A549 (cell line): ENCODE results near the gene GNAT3. TPM values are rescaled to one million over a fixed set of nuclear protein-coding genes. Genes with fewer than 3 reads are reported as not detected.

Experiments used
- ATAC-seq, 2 experiments: fragments of 200-7000 bp in 1 of 2; fragments of >200 bp in 1 of 2; cut with Nextera tagmentation in 1 of 2; cut with Tn5 transposase in 1 of 2; 3 replicates each; pipeline versions ENCODE4 v1.8.0 to v1.9.1; 2018 to 2020; ENCODE audit warnings: mild to moderate bottlenecking in 1 of 2, moderate library complexity in 1 of 2
- CTCF ChIA-PET: fragments of 300-600 bp; sonication (Branson Sonifier 250); formaldehyde crosslinking; extraction: SDS; loops from one replicate; lab custom pipeline; 2021; ENCODE audit warnings: antibody characterized with exemption, inconsistent platforms; lab: Yijun Ruan, JAX
- POLR2A ChIA-PET: fragments of 350-600 bp; formaldehyde crosslinking; extraction: SDS; loops from one replicate; lab custom pipeline; 2021; ENCODE audit warnings: antibody characterized with exemption, inconsistent platforms; lab: Yijun Ruan, JAX
- DNase-seq, 2 experiments: peaks; one replicate each; pipeline versions ENCODE4 v3.0.0 to v3.0.0-alpha.2; 2011 to 2016; ENCODE audit warnings: low read depth in 1 of 2, low spot score in 1 of 2
- FAIRE-seq: peaks from 2 replicates; lab custom pipeline; 2011; peaks lifted over from hg19 to GRCh38; lab: Jason Lieb, UNC
- H3K27ac ChIP-seq, 2 experiments: fragments of >200 bp; sonication (Bioruptor Twin); formaldehyde crosslinking; 3 replicates each; pipeline ENCODE4 v1.5.1; 2016 to 2017
- H3K4me1 ChIP-seq: fragments of >200 bp; sonication (Bioruptor Twin); formaldehyde crosslinking; 3 replicates; pipeline ENCODE4 v1.6.1; 2016
- H3K4me2 ChIP-seq: fragments of >200 bp; sonication (Bioruptor Twin); formaldehyde crosslinking; 3 replicates; pipeline ENCODE4 v1.6.1; 2016
- H3K4me3 ChIP-seq: fragments of >200 bp; sonication (Bioruptor Twin); formaldehyde crosslinking; 3 replicates; pipeline ENCODE4 v1.5.1; 2016
- H3K9me3 ChIP-seq: fragments of >200 bp; sonication (Bioruptor Twin); formaldehyde crosslinking; 3 replicates; pipeline ENCODE4 v1.6.1; 2016
- BCL3 ChIP-seq: fragments of >200 bp; sonication (Bioruptor Twin); formaldehyde crosslinking; IDR thresholded peaks from 3 replicates; pipeline ENCODE4 v1.6.1; 2016
- BHLHE40 ChIP-seq: IDR thresholded peaks from 2 replicates; pipeline ENCODE4 v1.6.1; 2012; ENCODE audit warnings: low read depth, low read length, inconsistent platforms
- CBX2 ChIP-seq: fragments of 200-600 bp; sonication (generic); IDR thresholded peaks from 2 replicates; pipeline ENCODE4 v1.6.1; 2016; ENCODE audit warnings: low read depth, mild to moderate bottlenecking, borderline replicate concordance
- CEBPB ChIP-seq, 2 experiments: fragments of >200 bp in 1 of 2; sonication (Bioruptor Twin) in 1 of 2; formaldehyde crosslinking in 1 of 2; IDR thresholded peaks; 2 replicates each; pipeline ENCODE4 v1.6.1; 2012 to 2016
- EHF ChIP-seq: fragments of 250-450 bp; sonication (Bioruptor Pico); IDR thresholded peaks from 2 replicates; pipeline ENCODE4 v1.5.0; 2020; ENCODE audit warnings: mild to moderate bottlenecking
- EHMT2 ChIP-seq: fragments of 200-600 bp; sonication (generic); IDR thresholded peaks from 2 replicates; pipeline ENCODE4 v1.6.1; 2016; ENCODE audit warnings: antibody characterized with exemption, low read depth, mild to moderate bottlenecking, moderate library complexity
- FOSL2 ChIP-seq, 2 experiments: fragments of 450-650 bp in 1 of 2; fragments of >200 bp in 1 of 2; sonication (Bioruptor Twin) in 1 of 2; formaldehyde crosslinking; IDR thresholded peaks; 2 replicates each; pipeline versions ENCODE4 v1.5.0 to v1.6.1; 2016 to 2020; ENCODE audit warnings: mild to moderate bottlenecking in 1 of 2, moderate library complexity in 1 of 2
- FOXS1 ChIP-seq: fragments of 250-450 bp; sonication (Bioruptor Pico); IDR thresholded peaks from 2 replicates; pipeline ENCODE4 v1.5.0; 2020; ENCODE audit warnings: mild to moderate bottlenecking, moderate library complexity
- GATA3 ChIP-seq: IDR thresholded peaks from 2 replicates; pipeline ENCODE4 v1.6.1; 2012; ENCODE audit warnings: borderline replicate concordance
- HDAC2 ChIP-seq: fragments of 200-600 bp; sonication (generic); IDR thresholded peaks from 2 replicates; pipeline ENCODE4 v1.6.1; 2016
- HEYL ChIP-seq: fragments of 250-450 bp; sonication (Bioruptor Pico); IDR thresholded peaks from 2 replicates; pipeline ENCODE4 v1.8.0; 2021; ENCODE audit warnings: mild to moderate bottlenecking, moderate library complexity
- JUN ChIP-seq, 2 experiments: fragments of >200 bp; sonication (Bioruptor Twin); formaldehyde crosslinking; IDR thresholded peaks; 2 replicates in 1 of 2; 3 replicates in 1 of 2; pipeline ENCODE4 v1.6.1; 2016 to 2017
- KDM5A ChIP-seq: fragments of 200-600 bp; sonication (generic); IDR thresholded peaks from 2 replicates; pipeline ENCODE4 v1.6.1; 2016; ENCODE audit warnings: antibody characterized with exemption, mild to moderate bottlenecking
- MYC ChIP-seq: IDR thresholded peaks from 2 replicates; pipeline ENCODE4 v1.6.1; 2012; ENCODE audit warnings: mild to moderate bottlenecking, inconsistent platforms, low read length, improper control_type of control experiment, borderline replicate concordance
- NR3C1 ChIP-seq: fragments of >200 bp; sonication (Bioruptor Twin); formaldehyde crosslinking; IDR thresholded peaks from 3 replicates; pipeline ENCODE4 v1.6.1; 2017
- PBX3 ChIP-seq: IDR thresholded peaks from 2 replicates; pipeline ENCODE4 v1.6.1; 2012
- POLR2A ChIP-seq: IDR thresholded peaks from 2 replicates; pipeline ENCODE4 v1.6.1; 2012; ENCODE audit warnings: mild to moderate bottlenecking, low read length
- POLR2AphosphoS2 ChIP-seq: conservative IDR thresholded peaks from 2 replicates; pipeline ENCODE4 v1.6.1; 2012; ENCODE audit warnings: low read length, improper control_type of control experiment, inconsistent platforms
- RAD21 ChIP-seq, 2 experiments: fragments of >200 bp in 1 of 2; sonication (Bioruptor Twin) in 1 of 2; formaldehyde crosslinking in 1 of 2; IDR thresholded peaks in 1 of 2; conservative IDR thresholded peaks in 1 of 2; 2 replicates in 1 of 2; 3 replicates in 1 of 2; pipeline ENCODE4 v1.6.1; 2012 to 2018; ENCODE audit warnings: inconsistent platforms in 1 of 2
- RARB ChIP-seq: fragments of 250-450 bp; sonication (Bioruptor Pico); IDR thresholded peaks from 2 replicates; pipeline ENCODE4 v1.8.0; 2021; ENCODE audit warnings: mild to moderate bottlenecking, moderate library complexity
- RCOR1 ChIP-seq: fragments of 150-350 bp; IDR thresholded peaks from 2 replicates; pipeline ENCODE4 v1.6.1; 2014; ENCODE audit warnings: antibody characterized with exemption, low read length, low read depth
- RNF2 ChIP-seq: fragments of 200-600 bp; sonication (generic); IDR thresholded peaks from 2 replicates; pipeline ENCODE4 v1.6.1; 2016; ENCODE audit warnings: low read depth, mild to moderate bottlenecking, antibody characterized with exemption, moderate library complexity, borderline replicate concordance
- SMC3 ChIP-seq: fragments of >200 bp; sonication (Bioruptor Twin); formaldehyde crosslinking; IDR thresholded peaks from 3 replicates; pipeline ENCODE4 v1.6.1; 2018; ENCODE audit warnings: inconsistent platforms
- SREBF2 ChIP-seq: fragments of 450-650 bp; IDR thresholded peaks from 2 replicates; pipeline ENCODE4 v1.6.1; 2014; ENCODE audit warnings: mild to moderate bottlenecking, moderate library complexity
- USF2 ChIP-seq: fragments of 450-650 bp; IDR thresholded peaks from 2 replicates; pipeline ENCODE4 v1.6.1; 2014; ENCODE audit warnings: antibody characterized with exemption
- ZC3H11A ChIP-seq: fragments of 450-650 bp; IDR thresholded peaks from 2 replicates; pipeline ENCODE4 v1.6.1; 2014; ENCODE audit warnings: antibody characterized with exemption, mild to moderate bottlenecking
- ZNF302 ChIP-seq: fragments of 250-450 bp; sonication (Bioruptor Pico); IDR thresholded peaks from 2 replicates; pipeline ENCODE4 v1.9.0; 2021; ENCODE audit warnings: inconsistent platforms, mild to moderate bottlenecking, moderate library complexity
- WGBS: methylation state at CpG from one replicate; pipeline ENCODE4 v1.1.6; 2017; ENCODE audit errors: missing lambda C conversion rate; 5-methylcytosine and 5-hydroxymethylcytosine counted together
- polyA plus RNA-seq, 4 experiments: library from polyadenylated mRNA; depleted of rRNA in 3 of 4; stranded (reverse); fragments of >200 nt; fragmentation: RNase III in 1 of 4; extraction: RNeasy Plus Mini Kit Qiagen cat#74134 plus additional on column Dnase treatment in 1 of 4; gene quantifications; 2 replicates in 3 of 4; 3 replicates in 1 of 4; pipeline ENCODE4 v1.2.3, GENCODE V29; 2011 to 2017

The GNAT3 gene
- polyA plus RNA-seq, 2 of the 4 experiments (the other 2 are of a cell fraction) = not detected

- 93% methylated on average over 1 of the region's 1 CpG for whole genome bisulfite sequencing
- H3K27ac ChIP-seq = no peak overlapping the region
- ChIA-PET POLR2A (no interaction called here), CTCF (interaction anchor here (1.3 kb wide), 1 partner anchor 16 kb away, joined by 6 read pairs; no protein-coding TSS in a partner anchor)
- DNase-seq (no peak), ATAC-seq (no peak), FAIRE-seq (peak; percentile 23)
- H3K4me2 ChIP-seq = no peak overlapping the region
- no peaks in the 10 kb centered on the region for H3K9me3 ChIP-seq
- peaks cover 13% of the 10 kb centered on the region for H3K4me1 ChIP-seq
- no peak for TF ChIP-seq ZC3H11A
- no peak for TF ChIP-seq NR3C1
- no peak for TF ChIP-seq RCOR1
- no peak for TF ChIP-seq RAD21 (conservative IDR thresholded peaks at IDR 0.05 in 1 of 2, IDR thresholded peaks at IDR 0.05 in 1 of 2)
- no peak for TF ChIP-seq SMC3
- no peak for TF ChIP-seq POLR2AphosphoS2
- no peak for TF ChIP-seq CEBPB (IDR thresholded peaks at IDR 0.05)
- no peak for TF ChIP-seq CBX2
- no peak for TF ChIP-seq KDM5A
- TF ChIP-seq PBX3 = no peak
- no peak for TF ChIP-seq POLR2A
- TF ChIP-seq BCL3 = no peak
- no peak overlapping the region for H3K4me3 ChIP-seq
Observed at GRCh38 chr7:80444811-80445210, 67.1 kb downstream of the GNAT3 start.

GRCh38 chr7:80443325-80443724, 68.5 kb downstream of the GNAT3 start:
- H3K4me3 ChIP-seq = no peak overlapping the region
- FAIRE-seq = no peak
- WGBS = 80% methylated on average over 3 of the region's 3 CpGs
- no peak for DNase-seq
- TF ChIP-seq HDAC2 = no peak
- no peak for TF ChIP-seq HEYL (CRISPR knock-in tag)
- no peak for TF ChIP-seq FOXS1
- no peak for TF ChIP-seq RNF2
- H3K9me3 ChIP-seq = no peaks in the 10 kb centered on the region
- ChIA-PET CTCF (interaction anchor here (0.7 kb wide), 1 partner anchor 15 kb away, joined by 3 read pairs; no protein-coding TSS in a partner anchor), POLR2A (no interaction called here)
- no peak overlapping the region for H3K27ac ChIP-seq
- peaks cover 16% of the 10 kb centered on the region for H3K4me1 ChIP-seq
- ATAC-seq = no peak
- no peak overlapping the region for H3K4me2 ChIP-seq

- peak overlapping the region; percentile 35; the same call in 2 of the 3 replicates for H3K4me2 ChIP-seq
- POLR2A ChIA-PET = no interaction called here
- TF ChIP-seq EHMT2 (no peak), USF2 (no peak), BHLHE40 (no peak), JUN (IDR thresholded peaks at IDR 0.05) (no peak), FOSL2 (IDR thresholded peaks at IDR 0.05) (no peak), FOSL2 (CRISPR knock-in tag; IDR thresholded peaks at IDR 0.05) (no peak), MYC (no peak), EHF (CRISPR knock-in tag) (no peak), RARB (no peak), SREBF2 (no peak), ZNF302 (CRISPR knock-in tag) (no peak), GATA3 (no peak), RNF2 (no peak)
- TF ChIP-seq, all 56 proteins: peak for 0
Observed at GRCh38 chr7:80440883-80441282, 71.0 kb downstream of the GNAT3 start.

More at GRCh38 chr7:80440883-80441282, 71.0 kb downstream of the GNAT3 start:
- DNase-seq (no peak), FAIRE-seq (no peak), ATAC-seq (no peak)
- H3K27ac ChIP-seq = peak overlapping the region in 1 of 2 experiments; percentile 33; a peak in 3 of 6 replicates
- 4% methylated on average over 2 of the region's 2 CpGs for WGBS
- CTCF ChIA-PET = interaction anchor here (2.7 to 3.0 kb wide), 2 partner anchors 11 to 12 kb away, joined by 8 to 16 read pairs; no protein-coding TSS in a partner anchor
- no peaks in the 10 kb centered on the region; the same call in 2 of the 3 replicates for H3K9me3 ChIP-seq
- H3K4me3 ChIP-seq = no peak overlapping the region
- H3K4me1 ChIP-seq = peaks cover 16% of the 10 kb centered on the region
